ENCODE data around the gene CTDNEP1. TPM values are rescaled to one million over a fixed set of nuclear protein-coding genes. Genes with fewer than 3 reads are reported as not detected.

CTDNEP1 gene
- total RNA-seq, 2 experiments from 2014 or later: 159 to 160 TPM

DNA sequence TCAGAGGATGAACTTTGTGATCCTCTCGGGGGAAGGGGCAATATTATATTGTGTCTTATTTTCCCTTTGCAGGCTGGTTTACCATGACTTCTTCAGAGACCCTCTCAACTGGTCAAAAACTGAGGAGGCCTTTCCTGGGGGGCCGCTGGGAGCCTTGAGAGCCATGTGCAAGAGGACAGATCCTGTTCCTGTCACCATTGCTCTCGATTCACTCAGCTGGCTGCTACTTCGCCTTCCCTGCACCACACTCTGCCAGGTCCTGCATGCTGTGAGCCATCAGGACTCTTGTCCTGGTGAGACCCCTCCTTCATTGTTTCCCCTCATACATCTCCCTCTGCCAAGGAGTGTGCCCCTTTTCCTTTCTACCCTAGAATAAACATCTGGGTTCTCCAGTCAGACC is 3.0 kb upstream of the CTDNEP1 start:
- CTCF ChIA-PET: interaction anchor here (1.7 kb wide), 1 partner anchor 42 kb away, joined by 6 read pairs; no protein-coding TSS in a partner anchor
- ATAC-seq (no peak), DNase-seq (no peak)
- Mint-ChIP-seq H3K36me3 (ENCODE audit: low read depth) (peaks cover 49% of the 10 kb centered on the region), H3K27me3 (no peaks in the 10 kb centered on the region), H3K9me3 (no peaks in the 10 kb centered on the region), H3K4me3 (no peak overlapping the region), H3K4me1 (ENCODE audit: low read depth) (peaks cover 34% of the 10 kb centered on the region), H3K27ac (peak overlapping the region; percentile 24)
- POLR2A ChIA-PET: interaction anchor here (0.6 to 1.2 kb wide), 4 partner anchors 12 to 123 kb away, joined by 3 to 4 read pairs (median 3); no protein-coding TSS in a partner anchor
- intact Hi-C loops (cut with micrococcal nuclease): no loop called here
- TF ChIP-seq, protein P1, sequence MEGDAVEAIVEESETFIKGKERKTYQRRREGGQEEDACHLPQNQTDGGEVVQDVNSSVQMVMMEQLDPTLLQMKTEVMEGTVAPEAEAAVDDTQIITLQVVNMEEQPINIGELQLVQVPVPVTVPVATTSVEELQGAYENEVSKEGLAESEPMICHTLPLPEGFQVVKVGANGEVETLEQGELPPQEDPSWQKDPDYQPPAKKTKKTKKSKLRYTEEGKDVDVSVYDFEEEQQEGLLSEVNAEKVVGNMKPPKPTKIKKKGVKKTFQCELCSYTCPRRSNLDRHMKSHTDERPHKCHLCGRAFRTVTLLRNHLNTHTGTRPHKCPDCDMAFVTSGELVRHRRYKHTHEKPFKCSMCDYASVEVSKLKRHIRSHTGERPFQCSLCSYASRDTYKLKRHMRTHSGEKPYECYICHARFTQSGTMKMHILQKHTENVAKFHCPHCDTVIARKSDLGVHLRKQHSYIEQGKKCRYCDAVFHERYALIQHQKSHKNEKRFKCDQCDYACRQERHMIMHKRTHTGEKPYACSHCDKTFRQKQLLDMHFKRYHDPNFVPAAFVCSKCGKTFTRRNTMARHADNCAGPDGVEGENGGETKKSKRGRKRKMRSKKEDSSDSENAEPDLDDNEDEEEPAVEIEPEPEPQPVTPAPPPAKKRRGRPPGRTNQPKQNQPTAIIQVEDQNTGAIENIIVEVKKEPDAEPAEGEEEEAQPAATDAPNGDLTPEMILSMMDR (IDR thresholded peaks at IDR 0.05): no peak

DNA sequence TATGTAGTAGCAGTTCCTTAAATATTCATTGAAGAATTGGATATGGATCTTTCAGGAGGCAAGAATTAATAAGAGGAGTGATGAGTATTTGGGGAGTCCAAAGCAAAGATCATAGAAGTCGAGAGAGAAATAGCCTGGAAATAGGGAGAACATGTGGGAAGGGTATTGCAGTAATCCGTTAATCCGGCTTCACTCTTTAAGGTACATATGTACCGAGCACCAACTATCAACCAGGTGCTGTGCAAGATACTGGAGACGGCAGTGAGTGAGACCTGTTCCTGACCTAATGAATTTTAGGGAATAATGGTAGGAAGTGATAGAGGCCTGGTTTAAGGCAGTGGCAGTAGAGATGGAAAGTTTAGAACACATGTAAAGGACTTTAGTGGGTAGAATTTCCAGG is 1.5 kb upstream of the CTDNEP1 start:
- peaks cover 41% of the 10 kb centered on the region for H3K36me3 Mint-ChIP-seq (ENCODE audit: low read depth)
- peak overlapping the region; percentile 100 for H3K27ac Mint-ChIP-seq
- no peaks in the 10 kb centered on the region for H3K9me3 Mint-ChIP-seq
- CTCF ChIA-PET: no interaction called here
- POLR2A ChIA-PET: no interaction called here
- no peak for ATAC-seq
- peak overlapping the region; percentile 91 for H3K4me3 Mint-ChIP-seq
- no peak for DNase-seq
- TF ChIP-seq, protein P1 (IDR thresholded peaks at IDR 0.05): no peak
- no peaks in the 10 kb centered on the region for H3K27me3 Mint-ChIP-seq
- intact Hi-C loops (cut with micrococcal nuclease): no loop called here
- H3K4me1 Mint-ChIP-seq (ENCODE audit: low read depth): peaks cover 32% of the 10 kb centered on the region

GRCh38 chr17:7252176-7253043 is 876 bp upstream of the CTDNEP1 start, which contains the start of gene ELP5:
Gene ELP5, plus strand, starts transcription at chr17:7252215. Its CDS starts 336 bp downstream, at chr17:7252551.
- intact Hi-C loops (cut with micrococcal nuclease): no loop called here
- Mint-ChIP-seq H3K9me3 (no peaks in the 10 kb centered on the region), H3K4me1 (ENCODE audit: low read depth) (peaks cover 35% of the 10 kb centered on the region), H3K4me3 (peak within 1 kb of the TSS; percentile 91), H3K27ac (peak within 1 kb of the TSS; percentile 100), H3K36me3 (ENCODE audit: low read depth) (peaks cover 41% of the 10 kb centered on the region), H3K27me3 (no peaks in the 10 kb centered on the region)
- ATAC-seq: peak; percentile 69
- POLR2A ChIA-PET: interaction anchor here (1.1 to 5.0 kb wide), 2 partner anchors 12 to 32 kb away, joined by 7 to 67 read pairs; partner anchors contain the start of genes GABARAP and PHF23
- CTCF ChIA-PET: no interaction called here
- peak; percentile 96 for DNase-seq
- TF ChIP-seq, protein P1 (IDR thresholded peaks at IDR 0.05): no peak

GRCh38 chr17:7250695-7251627 is 573 bp downstream of the CTDNEP1 start:
- peaks cover 39% of the 10 kb centered on the region for H3K36me3 Mint-ChIP-seq (ENCODE audit: low read depth)
- TF ChIP-seq, protein P1 (IDR thresholded peaks at IDR 0.05): no peak
- ChIA-PET CTCF (interaction anchor here (0.9 to 1.2 kb wide), 3 partner anchors 9 to 205 kb away, joined by 3 to 4 read pairs (median 4); no protein-coding TSS in a partner anchor), POLR2A (interaction anchor here (0.7 to 5.0 kb wide), 8 partner anchors 9 to 63 kb away, joined by 3 to 67 read pairs (median 4); partner anchors contain the start of genes ACADVL, DLG4, GABARAP and PHF23)
- peak overlapping the region; percentile 100 for H3K27ac Mint-ChIP-seq
- ATAC-seq (no peak), DNase-seq (peak; percentile 45)
- no peaks in the 10 kb centered on the region for H3K27me3 Mint-ChIP-seq
- peaks cover 40% of the 10 kb centered on the region for H3K4me1 Mint-ChIP-seq (ENCODE audit: low read depth)
- H3K9me3 Mint-ChIP-seq: no peaks in the 10 kb centered on the region
- intact Hi-C loops (cut with micrococcal nuclease): no loop called here
- H3K4me3 Mint-ChIP-seq: peak overlapping the region; percentile 91
